GM23338 (cell line): Measurements from ENCODE around the gene UTP3. TPM values are rescaled to one million over a fixed set of nuclear protein-coding genes. Genes with fewer than 3 reads are reported as not detected.

ENCODE experiments used
- ATAC-seq: fragments of 200-7000 bp; cut with Tn5 transposase; 3 replicates; pipeline ENCODE4 v1.9.1; 2020
- DNase-seq: peaks from one replicate; pipeline ENCODE4 v3.0.0-alpha.2; 2015; ENCODE audit warnings: low spot score
- H2AFZ ChIP-seq: fragments of 200-600 bp; sonication (generic); 2 replicates; pipeline ENCODE4 v1.8.0; 2016; ENCODE audit warnings: antibody characterized with exemption, mild to moderate bottlenecking, moderate library complexity
- H3F3A ChIP-seq: fragments of 200-600 bp; sonication (generic); replicated peaks from 2 replicates; pipeline ENCODE4 v1.8.0; 2017; ENCODE audit warnings: antibody characterized with exemption, mixed run types, low read depth
- H3K27ac ChIP-seq: fragments of 200-600 bp; sonication (generic); 2 replicates; pipeline ENCODE4 v1.6.1; 2016; ENCODE audit warnings: low read depth
- H3K27me3 ChIP-seq: fragments of 200-600 bp; sonication (generic); 2 replicates; pipeline ENCODE4 v1.8.0; 2016; ENCODE audit warnings: mild to moderate bottlenecking, mixed run types, moderate library complexity; ENCODE audit not compliant: insufficient read depth
- H3K36me3 ChIP-seq: fragments of 200-600 bp; sonication (generic); 2 replicates; pipeline ENCODE4 v1.8.0; 2016; ENCODE audit warnings: mild to moderate bottlenecking; ENCODE audit not compliant: insufficient read depth
- H3K4me1 ChIP-seq: fragments of 200-600 bp; sonication (generic); 2 replicates; pipeline ENCODE4 v1.8.0; 2016; ENCODE audit warnings: mild to moderate bottlenecking, moderate library complexity; ENCODE audit not compliant: insufficient read depth
- H3K4me2 ChIP-seq: fragments of 200-600 bp; sonication (generic); 2 replicates; pipeline ENCODE4 v1.7.1; 2017; ENCODE audit warnings: mixed run types
- H3K4me3 ChIP-seq: fragments of 200-600 bp; sonication (generic); 2 replicates; pipeline ENCODE4 v1.6.1; 2016; ENCODE audit warnings: mixed run types
- H3K79me2 ChIP-seq: fragments of 200-600 bp; sonication (generic); replicated peaks from 2 replicates; pipeline ENCODE4 v1.8.0; 2017; ENCODE audit warnings: mild to moderate bottlenecking; ENCODE audit not compliant: insufficient read depth
- H3K9me2 ChIP-seq: fragments of 200-600 bp; sonication (generic); 2 replicates; pipeline ENCODE4 v1.8.0; 2017; ENCODE audit not compliant: insufficient read depth
- H4K20me1 ChIP-seq: fragments of 200-600 bp; sonication (generic); replicated peaks from 2 replicates; pipeline ENCODE4 v1.8.0; 2017; ENCODE audit warnings: mild to moderate bottlenecking; ENCODE audit not compliant: insufficient read depth
- H3K27ac Mint-ChIP-seq: 2 replicates; pipeline ENCODE4 v1.8.0; 2020; ENCODE audit warnings: inconsistent platforms, mild to moderate bottlenecking, moderate library complexity, mixed read lengths
- H3K27me3 Mint-ChIP-seq: 3 replicates; pipeline ENCODE4 v1.8.0; 2022; ENCODE audit warnings: low read depth, mild to moderate bottlenecking, moderate library complexity, mixed read lengths, inconsistent platforms; ENCODE audit not compliant: insufficient read depth, poor library complexity
- H3K36me3 Mint-ChIP-seq: 3 replicates; pipeline ENCODE4 v1.8.0; 2021; ENCODE audit warnings: low read depth, mild to moderate bottlenecking, inconsistent platforms, moderate library complexity, mixed read lengths
- H3K4me1 Mint-ChIP-seq: 3 replicates; pipeline ENCODE4 v1.8.0; 2020; ENCODE audit warnings: mild to moderate bottlenecking, inconsistent platforms, mixed read lengths
- H3K4me3 Mint-ChIP-seq: 3 replicates; pipeline ENCODE4 v1.8.0; 2021; ENCODE audit warnings: moderate library complexity, mild to moderate bottlenecking, inconsistent platforms, mixed read lengths
- H3K9me3 Mint-ChIP-seq: 3 replicates; pipeline ENCODE4 v1.8.0; 2020; ENCODE audit warnings: moderate library complexity, mild to moderate bottlenecking, inconsistent platforms, mixed read lengths
- CREB1 ChIP-seq: fragments of 250-450 bp; sonication (Bioruptor Pico); IDR thresholded peaks from 2 replicates; pipeline ENCODE4 v1.5.0; 2020; ENCODE audit warnings: low read depth, mild to moderate bottlenecking, moderate library complexity
- JUNB ChIP-seq: IDR thresholded peaks from one replicate; pipeline ENCODE4 v1.6.1; 2016; ENCODE audit warnings: antibody characterized with exemption; ENCODE audit not compliant: unreplicated experiment
- NANOG ChIP-seq: IDR thresholded peaks from 2 replicates; pipeline ENCODE4 v1.6.1; 2016; ENCODE audit warnings: antibody characterized with exemption, borderline replicate concordance
- STAT1 ChIP-seq: IDR thresholded peaks from one replicate; pipeline ENCODE4 v1.6.1; 2016; ENCODE audit warnings: antibody characterized with exemption; ENCODE audit not compliant: unreplicated experiment
- ZNF114 ChIP-seq: fragments of 250-450 bp; sonication (Bioruptor Pico); IDR thresholded peaks from 2 replicates; pipeline ENCODE4 v1.5.0; 2020; ENCODE audit warnings: mild to moderate bottlenecking, moderate library complexity
- polyA plus RNA-seq: library from polyadenylated mRNA; unstranded; fragments of >200 nt; fragmentation: Nextera tagmentation; extraction: Ambion mirVana; gene quantifications from 2 replicates; pipeline ENCODE4 v1.2.1, GENCODE V29; 2016
- total RNA-seq: library from RNA; depleted of rRNA; stranded (reverse); fragments of >200 nt; shearing (Covaris generic); gene quantifications from 2 replicates; pipeline ENCODE4 v1.2.3, GENCODE V29; 2014
- TF ChIP-seq, protein P1 (sequence below), 2 experiments: fragments of 200-600 bp in 1 of 2; sonication (generic) in 1 of 2; conservative IDR thresholded peaks; 2 replicates each; pipeline versions ENCODE4 v1.5.1 to v1.6.1; 2016 to 2017; ENCODE audit warnings: antibody characterized with exemption in 2 of 2, low read depth in 2 of 2, mild to moderate bottlenecking in 2 of 2, moderate library complexity in 1 of 2
- TF ChIP-seq, protein P2 (sequence below): IDR thresholded peaks from one replicate; pipeline ENCODE4 v1.6.1; 2018; ENCODE audit warnings: antibody characterized with exemption; ENCODE audit not compliant: unreplicated experiment
- TF ChIP-seq, protein P3 (sequence below): IDR thresholded peaks from 2 replicates; pipeline ENCODE4 v1.6.1; 2016; ENCODE audit warnings: antibody characterized with exemption
- TF ChIP-seq, protein P4 (sequence below): fragments of 250-450 bp; sonication (Bioruptor Pico); IDR thresholded peaks from 2 replicates; pipeline ENCODE4 v1.5.0; 2020; ENCODE audit warnings: mild to moderate bottlenecking, moderate library complexity

Gene UTP3
- total and polyA plus RNA-seq, 2 experiments from 2014 or later, result 36.9 to 44.3 TPM

DNA sequence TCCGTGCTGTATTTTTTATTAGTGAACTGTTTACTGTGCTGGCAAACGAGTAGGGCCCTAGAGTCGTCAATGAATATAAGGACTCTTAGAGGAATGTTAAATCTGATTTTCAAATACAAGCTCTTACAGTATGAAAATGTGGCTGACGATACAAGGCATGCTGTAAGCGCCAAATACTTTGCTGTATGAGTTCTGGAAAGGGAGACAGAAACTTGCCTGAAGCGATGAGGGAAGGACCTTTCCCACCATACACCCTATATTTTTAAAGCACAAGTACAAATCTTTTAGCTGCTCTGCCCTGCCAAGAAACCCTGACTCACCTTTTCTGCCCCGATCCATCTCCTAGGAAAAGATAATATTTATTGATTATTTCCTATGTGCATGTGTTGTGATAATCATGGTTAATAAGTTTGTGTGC, 17.7 kb downstream of the UTP3 start (continued):
- TF ChIP-seq, protein P1, sequence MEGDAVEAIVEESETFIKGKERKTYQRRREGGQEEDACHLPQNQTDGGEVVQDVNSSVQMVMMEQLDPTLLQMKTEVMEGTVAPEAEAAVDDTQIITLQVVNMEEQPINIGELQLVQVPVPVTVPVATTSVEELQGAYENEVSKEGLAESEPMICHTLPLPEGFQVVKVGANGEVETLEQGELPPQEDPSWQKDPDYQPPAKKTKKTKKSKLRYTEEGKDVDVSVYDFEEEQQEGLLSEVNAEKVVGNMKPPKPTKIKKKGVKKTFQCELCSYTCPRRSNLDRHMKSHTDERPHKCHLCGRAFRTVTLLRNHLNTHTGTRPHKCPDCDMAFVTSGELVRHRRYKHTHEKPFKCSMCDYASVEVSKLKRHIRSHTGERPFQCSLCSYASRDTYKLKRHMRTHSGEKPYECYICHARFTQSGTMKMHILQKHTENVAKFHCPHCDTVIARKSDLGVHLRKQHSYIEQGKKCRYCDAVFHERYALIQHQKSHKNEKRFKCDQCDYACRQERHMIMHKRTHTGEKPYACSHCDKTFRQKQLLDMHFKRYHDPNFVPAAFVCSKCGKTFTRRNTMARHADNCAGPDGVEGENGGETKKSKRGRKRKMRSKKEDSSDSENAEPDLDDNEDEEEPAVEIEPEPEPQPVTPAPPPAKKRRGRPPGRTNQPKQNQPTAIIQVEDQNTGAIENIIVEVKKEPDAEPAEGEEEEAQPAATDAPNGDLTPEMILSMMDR (conservative IDR thresholded peaks at IDR 0.05; ENCODE audit: low read depth in 2 of 2), result no peak
- TF ChIP-seq STAT1, result no peak
- no peak for TF ChIP-seq NANOG
- TF ChIP-seq ZNF114, result no peak
- no peak for TF ChIP-seq JUNB

DNA sequence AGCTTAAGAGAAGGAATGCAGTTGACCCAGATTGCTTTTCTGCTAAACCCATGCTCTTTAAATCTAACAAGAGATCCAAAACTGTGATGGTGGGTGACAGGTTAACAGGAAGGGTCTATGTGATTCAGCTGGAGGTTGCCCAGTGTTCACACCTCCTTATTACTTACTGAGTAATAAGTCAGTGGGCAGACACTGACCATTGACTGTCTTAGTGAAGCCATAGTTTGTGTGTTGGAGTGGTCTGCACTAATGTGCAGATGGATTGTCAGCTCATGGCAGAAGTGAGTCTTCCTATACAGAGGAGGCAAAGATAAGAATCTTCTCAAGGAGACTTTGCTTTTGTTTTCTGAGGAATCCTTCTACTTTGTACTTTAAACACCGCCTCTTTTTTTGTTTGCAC, 18.2 kb downstream of the UTP3 start:
- Histone ChIP-seq H3K36me3 (no peaks in the 10 kb centered on the region), H3K79me2 (peaks cover 46% of the 10 kb centered on the region), H3F3A (peaks cover 10% of the 10 kb centered on the region; the same call in 1 of the 2 replicates), H3K4me3 (peak overlapping the region; percentile 86), H2AFZ (no peak overlapping the region), H3K27me3 (peaks cover 26% of the 10 kb centered on the region), H4K20me1 (peaks cover 5% of the 10 kb centered on the region), H3K4me2 (peak overlapping the region; percentile 78), H3K27ac (no peak overlapping the region), H3K9me2 (no peaks in the 10 kb centered on the region), H3K4me1 (peaks cover 17% of the 10 kb centered on the region; the same call in 1 of the 2 replicates)
- H3K4me3 Mint-ChIP-seq, result peak overlapping the region; percentile 85
- peaks cover 20% of the 10 kb centered on the region for H3K4me1 Mint-ChIP-seq
- no peaks in the 10 kb centered on the region; the same call in 2 of the 3 replicates for H3K36me3 Mint-ChIP-seq
- H3K9me3 Mint-ChIP-seq, result no peaks in the 10 kb centered on the region; the same call in 2 of the 3 replicates
- DNase-seq (no peak), ATAC-seq (no peak)
- H3K27ac Mint-ChIP-seq, result no peak overlapping the region
- H3K27me3 Mint-ChIP-seq, result peaks cover 6% of the 10 kb centered on the region
- no peak for TF ChIP-seq ZNF114
- TF ChIP-seq, protein P1 (conservative IDR thresholded peaks at IDR 0.05; ENCODE audit: low read depth in 2 of 2), result no peak
- TF ChIP-seq, protein P2, sequence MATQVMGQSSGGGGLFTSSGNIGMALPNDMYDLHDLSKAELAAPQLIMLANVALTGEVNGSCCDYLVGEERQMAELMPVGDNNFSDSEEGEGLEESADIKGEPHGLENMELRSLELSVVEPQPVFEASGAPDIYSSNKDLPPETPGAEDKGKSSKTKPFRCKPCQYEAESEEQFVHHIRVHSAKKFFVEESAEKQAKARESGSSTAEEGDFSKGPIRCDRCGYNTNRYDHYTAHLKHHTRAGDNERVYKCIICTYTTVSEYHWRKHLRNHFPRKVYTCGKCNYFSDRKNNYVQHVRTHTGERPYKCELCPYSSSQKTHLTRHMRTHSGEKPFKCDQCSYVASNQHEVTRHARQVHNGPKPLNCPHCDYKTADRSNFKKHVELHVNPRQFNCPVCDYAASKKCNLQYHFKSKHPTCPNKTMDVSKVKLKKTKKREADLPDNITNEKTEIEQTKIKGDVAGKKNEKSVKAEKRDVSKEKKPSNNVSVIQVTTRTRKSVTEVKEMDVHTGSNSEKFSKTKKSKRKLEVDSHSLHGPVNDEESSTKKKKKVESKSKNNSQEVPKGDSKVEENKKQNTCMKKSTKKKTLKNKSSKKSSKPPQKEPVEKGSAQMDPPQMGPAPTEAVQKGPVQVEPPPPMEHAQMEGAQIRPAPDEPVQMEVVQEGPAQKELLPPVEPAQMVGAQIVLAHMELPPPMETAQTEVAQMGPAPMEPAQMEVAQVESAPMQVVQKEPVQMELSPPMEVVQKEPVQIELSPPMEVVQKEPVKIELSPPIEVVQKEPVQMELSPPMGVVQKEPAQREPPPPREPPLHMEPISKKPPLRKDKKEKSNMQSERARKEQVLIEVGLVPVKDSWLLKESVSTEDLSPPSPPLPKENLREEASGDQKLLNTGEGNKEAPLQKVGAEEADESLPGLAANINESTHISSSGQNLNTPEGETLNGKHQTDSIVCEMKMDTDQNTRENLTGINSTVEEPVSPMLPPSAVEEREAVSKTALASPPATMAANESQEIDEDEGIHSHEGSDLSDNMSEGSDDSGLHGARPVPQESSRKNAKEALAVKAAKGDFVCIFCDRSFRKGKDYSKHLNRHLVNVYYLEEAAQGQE, result no peak
- TF ChIP-seq NANOG, result no peak
- TF ChIP-seq, protein P3, sequence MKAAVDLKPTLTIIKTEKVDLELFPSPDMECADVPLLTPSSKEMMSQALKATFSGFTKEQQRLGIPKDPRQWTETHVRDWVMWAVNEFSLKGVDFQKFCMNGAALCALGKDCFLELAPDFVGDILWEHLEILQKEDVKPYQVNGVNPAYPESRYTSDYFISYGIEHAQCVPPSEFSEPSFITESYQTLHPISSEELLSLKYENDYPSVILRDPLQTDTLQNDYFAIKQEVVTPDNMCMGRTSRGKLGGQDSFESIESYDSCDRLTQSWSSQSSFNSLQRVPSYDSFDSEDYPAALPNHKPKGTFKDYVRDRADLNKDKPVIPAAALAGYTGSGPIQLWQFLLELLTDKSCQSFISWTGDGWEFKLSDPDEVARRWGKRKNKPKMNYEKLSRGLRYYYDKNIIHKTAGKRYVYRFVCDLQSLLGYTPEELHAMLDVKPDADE, result no peak
- TF ChIP-seq, protein P4, sequence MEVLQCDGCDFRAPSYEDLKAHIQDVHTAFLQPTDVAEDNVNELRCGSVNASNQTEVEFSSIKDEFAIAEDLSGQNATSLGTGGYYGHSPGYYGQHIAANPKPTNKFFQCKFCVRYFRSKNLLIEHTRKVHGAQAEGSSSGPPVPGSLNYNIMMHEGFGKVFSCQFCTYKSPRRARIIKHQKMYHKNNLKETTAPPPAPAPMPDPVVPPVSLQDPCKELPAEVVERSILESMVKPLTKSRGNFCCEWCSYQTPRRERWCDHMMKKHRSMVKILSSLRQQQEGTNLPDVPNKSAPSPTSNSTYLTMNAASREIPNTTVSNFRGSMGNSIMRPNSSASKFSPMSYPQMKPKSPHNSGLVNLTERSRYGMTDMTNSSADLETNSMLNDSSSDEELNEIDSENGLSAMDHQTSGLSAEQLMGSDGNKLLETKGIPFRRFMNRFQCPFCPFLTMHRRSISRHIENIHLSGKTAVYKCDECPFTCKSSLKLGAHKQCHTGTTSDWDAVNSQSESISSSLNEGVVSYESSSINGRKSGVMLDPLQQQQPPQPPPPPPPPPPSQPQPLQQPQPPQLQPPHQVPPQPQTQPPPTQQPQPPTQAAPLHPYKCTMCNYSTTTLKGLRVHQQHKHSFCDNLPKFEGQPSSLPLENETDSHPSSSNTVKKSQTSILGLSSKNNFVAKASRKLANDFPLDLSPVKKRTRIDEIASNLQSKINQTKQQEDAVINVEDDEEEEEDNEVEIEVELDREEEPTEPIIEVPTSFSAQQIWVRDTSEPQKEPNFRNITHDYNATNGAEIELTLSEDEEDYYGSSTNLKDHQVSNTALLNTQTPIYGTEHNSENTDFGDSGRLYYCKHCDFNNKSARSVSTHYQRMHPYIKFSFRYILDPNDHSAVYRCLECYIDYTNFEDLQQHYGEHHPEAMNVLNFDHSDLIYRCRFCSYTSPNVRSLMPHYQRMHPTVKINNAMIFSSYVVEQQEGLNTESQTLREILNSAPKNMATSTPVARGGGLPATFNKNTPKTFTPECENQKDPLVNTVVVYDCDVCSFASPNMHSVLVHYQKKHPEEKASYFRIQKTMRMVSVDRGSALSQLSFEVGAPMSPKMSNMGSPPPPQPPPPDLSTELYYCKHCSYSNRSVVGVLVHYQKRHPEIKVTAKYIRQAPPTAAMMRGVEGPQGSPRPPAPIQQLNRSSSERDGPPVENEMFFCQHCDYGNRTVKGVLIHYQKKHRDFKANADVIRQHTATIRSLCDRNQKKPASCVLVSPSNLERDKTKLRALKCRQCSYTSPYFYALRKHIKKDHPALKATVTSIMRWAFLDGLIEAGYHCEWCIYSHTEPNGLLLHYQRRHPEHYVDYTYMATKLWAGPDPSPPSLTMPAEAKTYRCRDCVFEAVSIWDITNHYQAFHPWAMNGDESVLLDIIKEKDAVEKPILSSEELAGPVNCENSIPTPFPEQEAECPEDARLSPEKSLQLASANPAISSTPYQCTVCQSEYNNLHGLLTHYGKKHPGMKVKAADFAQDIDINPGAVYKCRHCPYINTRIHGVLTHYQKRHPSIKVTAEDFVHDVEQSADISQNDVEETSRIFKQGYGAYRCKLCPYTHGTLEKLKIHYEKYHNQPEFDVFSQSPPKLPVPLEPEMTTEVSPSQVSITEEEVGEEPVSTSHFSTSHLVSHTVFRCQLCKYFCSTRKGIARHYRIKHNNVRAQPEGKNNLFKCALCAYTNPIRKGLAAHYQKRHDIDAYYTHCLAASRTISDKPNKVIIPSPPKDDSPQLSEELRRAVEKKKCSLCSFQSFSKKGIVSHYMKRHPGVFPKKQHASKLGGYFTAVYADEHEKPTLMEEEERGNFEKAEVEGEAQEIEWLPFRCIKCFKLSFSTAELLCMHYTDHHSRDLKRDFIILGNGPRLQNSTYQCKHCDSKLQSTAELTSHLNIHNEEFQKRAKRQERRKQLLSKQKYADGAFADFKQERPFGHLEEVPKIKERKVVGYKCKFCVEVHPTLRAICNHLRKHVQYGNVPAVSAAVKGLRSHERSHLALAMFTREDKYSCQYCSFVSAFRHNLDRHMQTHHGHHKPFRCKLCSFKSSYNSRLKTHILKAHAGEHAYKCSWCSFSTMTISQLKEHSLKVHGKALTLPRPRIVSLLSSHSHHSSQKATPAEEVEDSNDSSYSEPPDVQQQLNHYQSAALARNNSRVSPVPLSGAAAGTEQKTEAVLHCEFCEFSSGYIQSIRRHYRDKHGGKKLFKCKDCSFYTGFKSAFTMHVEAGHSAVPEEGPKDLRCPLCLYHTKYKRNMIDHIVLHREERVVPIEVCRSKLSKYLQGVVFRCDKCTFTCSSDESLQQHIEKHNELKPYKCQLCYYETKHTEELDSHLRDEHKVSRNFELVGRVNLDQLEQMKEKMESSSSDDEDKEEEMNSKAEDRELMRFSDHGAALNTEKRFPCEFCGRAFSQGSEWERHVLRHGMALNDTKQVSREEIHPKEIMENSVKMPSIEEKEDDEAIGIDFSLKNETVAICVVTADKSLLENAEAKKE (CRISPR knock-in tag), result no peak
- TF ChIP-seq CREB1, result no peak
- no peak for TF ChIP-seq JUNB
